HepG2 (cell line): ENCODE measurements around the gene PMM2. TPM values are rescaled to one million over a fixed set of nuclear protein-coding genes. Genes with fewer than 3 reads are reported as not detected.

Experiments used
- GATA4 ChIP-seq: sonication (generic); IDR thresholded peaks from 2 replicates; pipeline ENCODE4 v1.6.1; 2016; ENCODE audit warnings: antibody characterized with exemption, low read depth, borderline replicate concordance
- NFKBIZ ChIP-seq: IDR thresholded peaks from 2 replicates; pipeline ENCODE4 v1.6.1; 2018; ENCODE audit warnings: missing genetic modification reagents, missing compliant biosample characterization
- ONECUT2 ChIP-seq: sonication (generic); formaldehyde crosslinking; IDR thresholded peaks from 2 replicates; pipeline ENCODE4 v1.4.0; 2020; ENCODE audit warnings: missing genetic modification reagents
- PATZ1 ChIP-seq: sonication (generic); formaldehyde crosslinking; IDR thresholded peaks from 2 replicates; pipeline ENCODE4 v1.4.0; 2020; ENCODE audit warnings: missing genetic modification reagents
- RELA ChIP-seq: sonication (generic); formaldehyde crosslinking; IDR thresholded peaks from 2 replicates; pipeline ENCODE4 v1.4.0; 2020; ENCODE audit warnings: missing genetic modification reagents
- SP2 ChIP-seq: sonication (generic); formaldehyde crosslinking; IDR thresholded peaks from 2 replicates; pipeline ENCODE4 v1.5.1; 2020; ENCODE audit warnings: mild to moderate bottlenecking, missing genetic modification reagents
- SSRP1 ChIP-seq: IDR thresholded peaks from 2 replicates; pipeline ENCODE4 v1.6.1; 2016; ENCODE audit warnings: control low read depth
- TOE1 ChIP-seq: sonication (generic); formaldehyde crosslinking; IDR thresholded peaks from 2 replicates; pipeline ENCODE4 v1.4.0; 2020; ENCODE audit warnings: mild to moderate bottlenecking, missing genetic modification reagents
- ZBTB8A ChIP-seq: sonication (generic); formaldehyde crosslinking; IDR thresholded peaks from 2 replicates; pipeline ENCODE4 v1.4.0; 2020; ENCODE audit warnings: mild to moderate bottlenecking, low read depth, missing genetic modification reagents, borderline replicate concordance
- ZFP41 ChIP-seq: sonication (generic); formaldehyde crosslinking; IDR thresholded peaks from 2 replicates; pipeline ENCODE4 v1.4.0; 2020; ENCODE audit warnings: mild to moderate bottlenecking, missing genetic modification reagents, borderline replicate concordance
- ZNF296 ChIP-seq: sonication (generic); formaldehyde crosslinking; conservative IDR thresholded peaks from 2 replicates; pipeline ENCODE4 v1.5.0; 2020; ENCODE audit warnings: mild to moderate bottlenecking, missing genetic modification reagents
- ZNF367 ChIP-seq: sonication (generic); formaldehyde crosslinking; IDR thresholded peaks from 2 replicates; pipeline ENCODE4 v1.4.0; 2020; ENCODE audit warnings: missing genetic modification reagents, borderline replicate concordance
- ZNF414 ChIP-seq: sonication (generic); formaldehyde crosslinking; IDR thresholded peaks from 2 replicates; pipeline ENCODE4 v1.5.0; 2020; ENCODE audit warnings: missing genetic modification reagents
- ZNF558 ChIP-seq: sonication (generic); formaldehyde crosslinking; IDR thresholded peaks from 2 replicates; pipeline ENCODE4 v1.9.0; 2022; ENCODE audit warnings: mild to moderate bottlenecking, missing genetic modification reagents, borderline replicate concordance
- ZNF770 ChIP-seq: sonication (generic); formaldehyde crosslinking; IDR thresholded peaks from 2 replicates; pipeline ENCODE4 v1.5.0; 2020; ENCODE audit warnings: mild to moderate bottlenecking, missing genetic modification reagents
- ZNF781 ChIP-seq: sonication (generic); formaldehyde crosslinking; IDR thresholded peaks from 2 replicates; pipeline ENCODE4 v1.5.1; 2020; ENCODE audit warnings: borderline replicate concordance, mild to moderate bottlenecking, missing genetic modification reagents; ENCODE audit errors: not compliant biosample characterization
- polyA plus RNA-seq, 8 experiments: library from polyadenylated mRNA; depleted of rRNA in 3 of 8; stranded (reverse) in 7 of 8; unstranded in 1 of 8; fragments of >200 nt; fragmentation: Illumina TruSeq in 4 of 8; extraction: Trizol in 4 of 8; gene quantifications; 2 replicates each; pipeline versions ENCODE4 v1.2.1 to v1.2.3, GENCODE V29; 2011 to 2016; ENCODE audit warnings: low read depth in 4 of 8, missing spikeins in 1 of 8, mixed read lengths in 1 of 8; ENCODE audit not compliant: insufficient read depth in 1 of 8
- total RNA-seq, 5 experiments: library from RNA; depleted of rRNA; stranded (reverse); fragments of >200 nt; fragmentation: Illumina TruSeq; extraction: Trizol; gene quantifications; 2 replicates each; pipeline ENCODE4 v1.2.3, GENCODE V29; 2016; ENCODE audit warnings: low read depth in 1 of 5
- TF ChIP-seq, protein P1 (sequence below): sonication (generic); formaldehyde crosslinking; IDR thresholded peaks from 2 replicates; pipeline ENCODE4 v1.8.0; 2022; ENCODE audit warnings: missing genetic modification reagents, mild to moderate bottlenecking, borderline replicate concordance
- TF ChIP-seq, protein P2 (sequence below): sonication (generic); formaldehyde crosslinking; IDR thresholded peaks from 2 replicates; pipeline ENCODE4 v1.4.0; 2020; ENCODE audit warnings: mild to moderate bottlenecking, missing genetic modification reagents
- TF ChIP-seq, protein P3 (sequence below): sonication (generic); formaldehyde crosslinking; IDR thresholded peaks from 2 replicates; pipeline ENCODE4 v1.4.0; 2020; ENCODE audit warnings: missing genetic modification reagents

Gene PMM2
- total and polyA plus RNA-seq, 2 of the 13 experiments (the other 11 are each of a cell fraction or from before 2014, with no cell fraction given) = 52.2 to 93.7 TPM

DNA sequence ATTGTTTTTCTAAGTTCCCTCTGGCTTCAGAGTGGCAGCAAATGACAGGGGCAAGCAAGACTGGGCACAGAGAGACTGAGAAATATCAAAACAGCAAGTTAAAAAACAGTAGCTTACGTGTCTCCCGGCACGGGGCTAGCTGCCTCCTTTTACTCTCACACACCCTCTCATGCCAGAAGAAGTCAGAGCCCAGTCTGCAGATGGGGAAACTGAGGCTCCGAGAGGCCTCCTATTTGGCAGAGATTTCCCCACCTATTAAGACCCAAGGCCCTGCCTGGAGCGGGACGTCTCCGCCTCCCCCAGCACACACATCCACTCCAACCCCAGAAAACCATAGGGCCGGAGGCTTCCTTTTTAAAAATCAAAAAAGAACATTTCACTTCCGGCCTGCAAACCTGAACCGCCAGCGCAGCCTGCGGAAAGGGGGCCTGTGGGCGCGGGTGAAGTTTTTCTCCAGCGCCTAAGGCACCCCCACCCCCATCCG is 70.3 kb downstream of the PMM2 start (continued):
- TF ChIP-seq, protein P1, sequence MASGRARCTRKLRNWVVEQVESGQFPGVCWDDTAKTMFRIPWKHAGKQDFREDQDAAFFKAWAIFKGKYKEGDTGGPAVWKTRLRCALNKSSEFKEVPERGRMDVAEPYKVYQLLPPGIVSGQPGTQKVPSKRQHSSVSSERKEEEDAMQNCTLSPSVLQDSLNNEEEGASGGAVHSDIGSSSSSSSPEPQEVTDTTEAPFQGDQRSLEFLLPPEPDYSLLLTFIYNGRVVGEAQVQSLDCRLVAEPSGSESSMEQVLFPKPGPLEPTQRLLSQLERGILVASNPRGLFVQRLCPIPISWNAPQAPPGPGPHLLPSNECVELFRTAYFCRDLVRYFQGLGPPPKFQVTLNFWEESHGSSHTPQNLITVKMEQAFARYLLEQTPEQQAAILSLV (CRISPR knock-in tag) = no peak
- no peak for TF ChIP-seq SP2 (CRISPR knock-in tag)
- no peak for TF ChIP-seq ZBTB8A (CRISPR knock-in tag)
- no peak; the same call in 1 of the 2 replicates for TF ChIP-seq ZNF770 (CRISPR knock-in tag)
- no peak for TF ChIP-seq GATA4
- TF ChIP-seq, protein P2, sequence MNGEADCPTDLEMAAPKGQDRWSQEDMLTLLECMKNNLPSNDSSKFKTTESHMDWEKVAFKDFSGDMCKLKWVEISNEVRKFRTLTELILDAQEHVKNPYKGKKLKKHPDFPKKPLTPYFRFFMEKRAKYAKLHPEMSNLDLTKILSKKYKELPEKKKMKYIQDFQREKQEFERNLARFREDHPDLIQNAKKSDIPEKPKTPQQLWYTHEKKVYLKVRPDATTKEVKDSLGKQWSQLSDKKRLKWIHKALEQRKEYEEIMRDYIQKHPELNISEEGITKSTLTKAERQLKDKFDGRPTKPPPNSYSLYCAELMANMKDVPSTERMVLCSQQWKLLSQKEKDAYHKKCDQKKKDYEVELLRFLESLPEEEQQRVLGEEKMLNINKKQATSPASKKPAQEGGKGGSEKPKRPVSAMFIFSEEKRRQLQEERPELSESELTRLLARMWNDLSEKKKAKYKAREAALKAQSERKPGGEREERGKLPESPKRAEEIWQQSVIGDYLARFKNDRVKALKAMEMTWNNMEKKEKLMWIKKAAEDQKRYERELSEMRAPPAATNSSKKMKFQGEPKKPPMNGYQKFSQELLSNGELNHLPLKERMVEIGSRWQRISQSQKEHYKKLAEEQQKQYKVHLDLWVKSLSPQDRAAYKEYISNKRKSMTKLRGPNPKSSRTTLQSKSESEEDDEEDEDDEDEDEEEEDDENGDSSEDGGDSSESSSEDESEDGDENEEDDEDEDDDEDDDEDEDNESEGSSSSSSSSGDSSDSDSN = no peak
- no peak for TF ChIP-seq TOE1 (CRISPR knock-in tag)
- TF ChIP-seq ONECUT2 (CRISPR knock-in tag) = no peak
- TF ChIP-seq ZNF367 = no peak
- TF ChIP-seq PATZ1 (CRISPR knock-in tag) = no peak; the same call in 1 of the 2 replicates
- TF ChIP-seq ZNF558 (CRISPR knock-in tag) = peak; percentile 23; the same call in 1 of the 2 replicates
- no peak for TF ChIP-seq SSRP1 (CRISPR knock-in tag)
- no peak for TF ChIP-seq ZNF414 (CRISPR knock-in tag)
- TF ChIP-seq RELA (CRISPR knock-in tag) = no peak
- no peak for TF ChIP-seq NFKBIZ (CRISPR knock-in tag)
- TF ChIP-seq, protein P3, sequence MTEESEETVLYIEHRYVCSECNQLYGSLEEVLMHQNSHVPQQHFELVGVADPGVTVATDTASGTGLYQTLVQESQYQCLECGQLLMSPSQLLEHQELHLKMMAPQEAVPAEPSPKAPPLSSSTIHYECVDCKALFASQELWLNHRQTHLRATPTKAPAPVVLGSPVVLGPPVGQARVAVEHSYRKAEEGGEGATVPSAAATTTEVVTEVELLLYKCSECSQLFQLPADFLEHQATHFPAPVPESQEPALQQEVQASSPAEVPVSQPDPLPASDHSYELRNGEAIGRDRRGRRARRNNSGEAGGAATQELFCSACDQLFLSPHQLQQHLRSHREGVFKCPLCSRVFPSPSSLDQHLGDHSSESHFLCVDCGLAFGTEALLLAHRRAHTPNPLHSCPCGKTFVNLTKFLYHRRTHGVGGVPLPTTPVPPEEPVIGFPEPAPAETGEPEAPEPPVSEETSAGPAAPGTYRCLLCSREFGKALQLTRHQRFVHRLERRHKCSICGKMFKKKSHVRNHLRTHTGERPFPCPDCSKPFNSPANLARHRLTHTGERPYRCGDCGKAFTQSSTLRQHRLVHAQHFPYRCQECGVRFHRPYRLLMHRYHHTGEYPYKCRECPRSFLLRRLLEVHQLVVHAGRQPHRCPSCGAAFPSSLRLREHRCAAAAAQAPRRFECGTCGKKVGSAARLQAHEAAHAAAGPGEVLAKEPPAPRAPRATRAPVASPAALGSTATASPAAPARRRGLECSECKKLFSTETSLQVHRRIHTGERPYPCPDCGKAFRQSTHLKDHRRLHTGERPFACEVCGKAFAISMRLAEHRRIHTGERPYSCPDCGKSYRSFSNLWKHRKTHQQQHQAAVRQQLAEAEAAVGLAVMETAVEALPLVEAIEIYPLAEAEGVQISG (CRISPR knock-in tag) = no peak
- no peak for TF ChIP-seq ZNF781
- peak; percentile 80; the same call in 1 of the 2 replicates for TF ChIP-seq ZNF296 (CRISPR knock-in tag)
- TF ChIP-seq ZFP41 (CRISPR knock-in tag) = no peak
